Cerebellar nuclear complex (tissue), 1 donor: ENCODE measurements around the gene CACNB1.

ENCODE experiments used
- DNase-seq, 2 experiments: peaks; one replicate each; lab custom pipeline; 2025; lab: John Stamatoyannopoulos, UW

The CACNB1 gene

GRCh38 chr17:39225959-39226683 is 28.7 kb upstream of the CACNB1 start:
- DNase-seq = peak in 1 of 2 experiments; percentile 50

- DNase-seq = no peak
Measured at GRCh38 chr17:39225308-39225958, 28.0 kb upstream of the CACNB1 start, which contains the start of gene STAC2. Gene STAC2 (minus strand): TSS chr17:39225945. CDS start chr17:39225502, 443 bp downstream.

- DNase-seq = no peak
Measured at GRCh38 chr17:39224778-39225307, 27.4 kb upstream of the CACNB1 start.

GRCh38 chr17:39223907-39224777 is 26.7 kb upstream of the CACNB1 start:
- no peak for DNase-seq

- DNase-seq = no peak
Measured at GRCh38 chr17:39222866-39223834, 25.7 kb upstream of the CACNB1 start.

- no peak for DNase-seq
Measured at GRCh38 chr17:39222151-39222550, 24.7 kb upstream of the CACNB1 start.

GRCh38 chr17:39221572-39221971 is 24.1 kb upstream of the CACNB1 start:
- no peak for DNase-seq

GRCh38 chr17:39219647-39220154 is 22.2 kb upstream of the CACNB1 start:
- peak; percentile 47 to 78 for DNase-seq

GRCh38 chr17:39218906-39219305 is 21.4 kb upstream of the CACNB1 start:
- no peak for DNase-seq

GRCh38 chr17:39217734-39218369 is 20.4 kb upstream of the CACNB1 start:
- DNase-seq = no peak

- no peak for DNase-seq
Measured at GRCh38 chr17:39213852-39214251, 16.4 kb upstream of the CACNB1 start.

- DNase-seq = peak in 1 of 2 experiments; percentile 46
Measured at GRCh38 chr17:39212841-39213480, 15.5 kb upstream of the CACNB1 start.

GRCh38 chr17:39212195-39212810 is 14.8 kb upstream of the CACNB1 start:
- DNase-seq = no peak

GRCh38 chr17:39210093-39210434 is 12.6 kb upstream of the CACNB1 start:
- DNase-seq = no peak

- no peak for DNase-seq
Measured at GRCh38 chr17:39209317-39210092, 12.0 kb upstream of the CACNB1 start.

GRCh38 chr17:39208893-39209292 is 11.4 kb upstream of the CACNB1 start:
- no peak for DNase-seq

GRCh38 chr17:39208136-39208535 is 10.7 kb upstream of the CACNB1 start:
- DNase-seq = no peak

GRCh38 chr17:39205112-39205526 is 7.7 kb upstream of the CACNB1 start:
- no peak for DNase-seq

- no peak for DNase-seq
Measured at GRCh38 chr17:39204245-39204644, 6.8 kb upstream of the CACNB1 start.
